ENCODE results near the gene C19orf38. TPM values are rescaled to one million over a fixed set of nuclear protein-coding genes. Genes with fewer than 3 reads are reported as not detected.

C19orf38 gene
- polyA plus RNA-seq, 1 of the 3 experiments (the other 2 are of a cell fraction) = 0.15 TPM

DNA sequence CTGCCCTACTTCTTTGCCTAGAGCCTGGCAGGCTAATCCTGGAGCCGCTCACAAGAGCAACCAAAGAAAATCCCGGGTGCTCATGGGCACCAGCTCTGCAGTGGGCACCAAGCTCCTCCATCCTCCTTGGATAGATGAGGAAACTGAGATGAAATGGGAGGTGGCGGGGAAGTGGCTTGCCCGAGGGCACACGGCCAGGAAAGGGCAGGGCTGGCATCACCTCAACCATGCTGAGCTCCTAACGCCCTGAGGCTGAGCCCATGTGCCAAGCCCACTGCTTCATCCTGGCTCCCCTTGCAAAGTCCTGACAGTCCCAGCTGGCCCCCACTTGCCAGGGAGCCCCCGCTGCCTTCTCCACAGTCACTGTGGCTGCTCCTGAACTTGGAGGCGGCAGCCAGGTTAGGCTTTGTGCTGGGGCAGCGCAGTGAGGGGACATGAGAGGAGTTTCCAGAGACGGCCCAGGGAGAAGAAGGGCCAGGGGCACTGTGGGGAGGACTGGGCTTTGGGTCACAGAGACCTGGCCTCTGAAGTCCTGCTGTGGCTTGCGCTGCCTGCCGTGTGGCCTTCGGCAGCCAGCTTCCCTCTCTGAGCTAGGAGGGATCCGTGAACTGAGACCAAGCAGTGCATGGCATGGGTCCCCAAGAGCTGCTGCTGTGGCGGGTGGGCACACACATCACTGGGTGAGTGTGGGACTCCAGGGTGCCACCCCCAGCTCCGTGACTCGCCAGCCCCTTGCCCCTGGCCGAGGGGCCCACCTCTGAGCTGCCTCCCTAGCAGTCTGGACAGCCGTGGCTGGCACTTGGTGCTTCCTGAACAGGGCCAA is 29.7 kb upstream of the C19orf38 start:
- peaks cover 10 to 15% of the 10 kb centered on the region in 2 experiments for H3K36me3 ChIP-seq (replicated peaks in 1 of 2; ENCODE audit: control insufficient read depth in 1 of 2, insufficient read depth in 2 of 2, low read length in 1 of 2)
- H3K9ac ChIP-seq = peak overlapping the region; percentile 75; the same call in 1 of the 2 replicates
- H4K20me1 ChIP-seq (ENCODE audit: insufficient read depth) = no peaks in the 10 kb centered on the region
- peaks cover 29 to 53% of the 10 kb centered on the region in 2 experiments; a peak in 3 of 4 replicates for H3K4me1 ChIP-seq (ENCODE audit: control insufficient read depth in 1 of 2, insufficient read depth in 2 of 2, low read depth in 1 of 2, low read length in 1 of 2)
- peaks cover 31% of the 10 kb centered on the region for H3K79me2 ChIP-seq (ENCODE audit: insufficient read depth)
- H3K27me3 ChIP-seq (ENCODE audit: insufficient read depth) = no peaks in the 10 kb centered on the region
- POLR2A ChIA-PET = interaction anchor here (1.0 to 1.7 kb wide), 2 partner anchors 8 to 13 kb away, joined by 3 to 5 read pairs; no protein-coding TSS in a partner anchor
- H3F3A ChIP-seq (replicated peaks; ENCODE audit: insufficient read depth) = no peaks in the 10 kb centered on the region
- no peaks in the 10 kb centered on the region for H3K9me2 ChIP-seq
- peak overlapping the region; percentile 87; the same call in 1 of the 2 replicates for H3K4me2 ChIP-seq
- WGBS (ENCODE audit: low lambda C conversion rate) = 84% methylated on average over 12 of the region's 19 CpGs
- no peak for TF ChIP-seq GABPA (IDR thresholded peaks at IDR 0.05; ENCODE audit: low read depth)
- no peak for TF ChIP-seq NRF1 (IDR thresholded peaks at IDR 0.05; ENCODE audit: low read depth, low read length)
- TF ChIP-seq POLR2AphosphoS5 (IDR thresholded peaks at IDR 0.05; ENCODE audit: low read depth, low read length) = no peak
- no peak for TF ChIP-seq FOXJ3 (CRISPR knock-in tag; IDR thresholded peaks at IDR 0.05)
- no peak for TF ChIP-seq MXI1 (IDR thresholded peaks at IDR 0.05; ENCODE audit: low read depth, low read length)
- TF ChIP-seq SMC3 (IDR thresholded peaks at IDR 0.05; ENCODE audit: low read depth, low read length) = no peak
- TF ChIP-seq GATA2 (CRISPR knock-in tag; IDR thresholded peaks at IDR 0.05) = no peak
- TF ChIP-seq NFIC (IDR thresholded peaks at IDR 0.05; ENCODE audit: borderline replicate concordance) = no peak
- TF ChIP-seq TAF1 (IDR thresholded peaks at IDR 0.05; ENCODE audit: borderline replicate concordance, low read depth, low read length) = no peak
- no peak for TF ChIP-seq CTCF (IDR thresholded peaks at IDR 0.05)
- TF ChIP-seq RFX5 (IDR thresholded peaks at IDR 0.05; ENCODE audit: low read length) = no peak
- no peak for TF ChIP-seq MEF2A (IDR thresholded peaks at IDR 0.05; ENCODE audit: borderline replicate concordance, low read depth)
- no peak overlapping the region for H3K4me3 ChIP-seq (ENCODE audit: low read depth in 2 of 2, low read length in 1 of 2)
- no peaks in the 10 kb centered on the region for H3K9me3 ChIP-seq
- CTCF ChIA-PET = interaction anchor here (0.6 to 2.0 kb wide), 5 partner anchors 10 to 326 kb away, joined by 3 to 7 read pairs (median 5); partner anchors contain the start of gene DNM2
- no peak overlapping the region for H2AFZ ChIP-seq (ENCODE audit: low read depth)
- DNase-seq = peak; percentile 54
- H3K27ac ChIP-seq (ENCODE audit: low read depth in 2 of 2, low read length in 1 of 2) = peak overlapping the region; percentile 91

GRCh38 chr19:10819124-10820060 is 28.8 kb upstream of the C19orf38 start:
- Histone ChIP-seq H3K9ac (no peak overlapping the region), H3K79me2 (ENCODE audit: insufficient read depth) (peaks cover 29% of the 10 kb centered on the region), H2AFZ (ENCODE audit: low read depth) (no peak overlapping the region), H3K27ac (ENCODE audit: low read depth in 2 of 2, low read length in 1 of 2) (peak overlapping the region; percentile 91; a peak in 1 of 4 replicates), H3K9me2 (no peaks in the 10 kb centered on the region), H3K27me3 (ENCODE audit: insufficient read depth) (no peaks in the 10 kb centered on the region), H3K4me2 (no peak overlapping the region), H3K4me1 (ENCODE audit: control insufficient read depth in 1 of 2, insufficient read depth in 2 of 2, low read depth in 1 of 2, low read length in 1 of 2) (peaks cover 28 to 53% of the 10 kb centered on the region in 2 experiments; a peak in 3 of 4 replicates), H3K4me3 (ENCODE audit: low read depth in 2 of 2, low read length in 1 of 2) (no peak overlapping the region), H4K20me1 (ENCODE audit: insufficient read depth) (no peaks in the 10 kb centered on the region), H3F3A (replicated peaks; ENCODE audit: insufficient read depth) (no peaks in the 10 kb centered on the region), H3K36me3 (replicated peaks in 1 of 2; ENCODE audit: control insufficient read depth in 1 of 2, insufficient read depth in 2 of 2, low read length in 1 of 2) (peaks cover 10 to 21% of the 10 kb centered on the region in 2 experiments), H3K9me3 (no peaks in the 10 kb centered on the region)
- CTCF ChIA-PET = interaction anchor here (0.7 to 2.8 kb wide), 7 partner anchors 9 to 102 kb away, joined by 3 to 16 read pairs (median 5); partner anchors contain the start of gene DNM2
- DNase-seq = no peak
- POLR2A ChIA-PET = no interaction called here
- WGBS (ENCODE audit: low lambda C conversion rate) = 99% methylated on average over 22 of the region's 27 CpGs
- no peak for TF ChIP-seq ELF1 (IDR thresholded peaks at IDR 0.05)
- no peak for TF ChIP-seq MXI1 (IDR thresholded peaks at IDR 0.05; ENCODE audit: low read depth, low read length)
- TF ChIP-seq RXRA (IDR thresholded peaks at IDR 0.05; ENCODE audit: borderline replicate concordance, low read depth) = no peak
- TF ChIP-seq USF1 (IDR thresholded peaks at IDR 0.05; ENCODE audit: borderline replicate concordance, low read depth) = no peak
- TF ChIP-seq USF2 (IDR thresholded peaks at IDR 0.05; ENCODE audit: borderline replicate concordance, low read depth, low read length) = no peak
- TF ChIP-seq TCF12 (IDR thresholded peaks at IDR 0.05) = no peak
- TF ChIP-seq, protein P1, sequence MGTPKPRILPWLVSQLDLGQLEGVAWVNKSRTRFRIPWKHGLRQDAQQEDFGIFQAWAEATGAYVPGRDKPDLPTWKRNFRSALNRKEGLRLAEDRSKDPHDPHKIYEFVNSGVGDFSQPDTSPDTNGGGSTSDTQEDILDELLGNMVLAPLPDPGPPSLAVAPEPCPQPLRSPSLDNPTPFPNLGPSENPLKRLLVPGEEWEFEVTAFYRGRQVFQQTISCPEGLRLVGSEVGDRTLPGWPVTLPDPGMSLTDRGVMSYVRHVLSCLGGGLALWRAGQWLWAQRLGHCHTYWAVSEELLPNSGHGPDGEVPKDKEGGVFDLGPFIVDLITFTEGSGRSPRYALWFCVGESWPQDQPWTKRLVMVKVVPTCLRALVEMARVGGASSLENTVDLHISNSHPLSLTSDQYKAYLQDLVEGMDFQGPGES (IDR thresholded peaks at IDR 0.05; ENCODE audit: low read depth, low read length) = no peak
- TF ChIP-seq RCOR1 (IDR thresholded peaks at IDR 0.05; ENCODE audit: low read length) = no peak
- TF ChIP-seq SIN3A (IDR thresholded peaks at IDR 0.05; ENCODE audit: borderline replicate concordance, low read depth, low read length) = no peak
- no peak for TF ChIP-seq FOXM1 (IDR thresholded peaks at IDR 0.05; ENCODE audit: low read depth)
- no peak for TF ChIP-seq TAF1 (IDR thresholded peaks at IDR 0.05; ENCODE audit: borderline replicate concordance, low read depth, low read length)
